H1 (cell line): ENCODE data around the gene TERC. TPM values are rescaled to one million over a fixed set of nuclear protein-coding genes. Genes with fewer than 3 reads are reported as not detected.

Source experiments
- CTCF ChIA-PET: fragments of 300-600 bp; sonication (Branson Sonifier 250); formaldehyde crosslinking; loops from one replicate; lab custom pipeline; 2021; ENCODE audit not compliant: partially characterized antibody; lab: Charles Lee
- POLR2A ChIA-PET: fragments of 300-600 bp; sonication (Branson Sonifier 250); formaldehyde crosslinking; loops from one replicate; lab custom pipeline; 2021; ENCODE audit warnings: inconsistent platforms; ENCODE audit not compliant: partially characterized antibody; lab: Charles Lee
- DNase-seq, 2 experiments: peaks; one replicate each; pipeline versions ENCODE4 v3.0.0 to v3.0.0-alpha.2; 2010 to 2022; ENCODE audit warnings: low spot score in 2 of 2, low read depth in 1 of 2, mixed read lengths in 1 of 2
- FAIRE-seq: peaks from 2 replicates; lab custom pipeline; 2011; peaks lifted over from hg19 to GRCh38; lab: Jason Lieb, UNC
- H2AFZ ChIP-seq: 2 replicates; pipeline ENCODE4 v1.8.1; 2012; ENCODE audit warnings: low read length, inconsistent platforms
- H2AK5ac ChIP-seq: 2 replicates; pipeline ENCODE4 v1.6.1; 2013; ENCODE audit warnings: low read depth, low read length
- H2BK120ac ChIP-seq: replicated peaks from 2 replicates; pipeline ENCODE3; 2013; ENCODE audit warnings: low read depth, low read length, inconsistent platforms
- H2BK12ac ChIP-seq: 2 replicates; pipeline ENCODE4 v1.6.1; 2013; ENCODE audit warnings: low read depth, low read length
- H2BK15ac ChIP-seq: 2 replicates; pipeline ENCODE4 v1.6.1; 2013; ENCODE audit warnings: low read length
- H2BK20ac ChIP-seq: 2 replicates; pipeline ENCODE4 v1.6.1; 2013; ENCODE audit warnings: low read length
- H2BK5ac ChIP-seq: 2 replicates; pipeline ENCODE4 v1.6.1; 2013; ENCODE audit warnings: low read depth, low read length
- H3K14ac ChIP-seq: 2 replicates; pipeline ENCODE4 v1.6.1; 2013; ENCODE audit warnings: inconsistent platforms; ENCODE audit not compliant: insufficient read length
- H3K18ac ChIP-seq: 2 replicates; pipeline ENCODE4 v1.6.1; 2013; ENCODE audit warnings: low read length; ENCODE audit errors: extremely low read depth
- H3K23ac ChIP-seq: 2 replicates; pipeline ENCODE4 v1.6.1; 2013; ENCODE audit warnings: inconsistent platforms; ENCODE audit not compliant: insufficient read length
- H3K23me2 ChIP-seq: 2 replicates; pipeline ENCODE4 v1.6.1; 2013; ENCODE audit warnings: low read depth, low read length
- H3K27ac ChIP-seq: 2 replicates; pipeline ENCODE4 v1.6.1; 2011; ENCODE audit warnings: low read depth, low read length, inconsistent platforms
- H3K27me3 ChIP-seq, 4 experiments: replicated peaks in 1 of 4; 1 replicate in 1 of 4; 2 replicates in 3 of 4; pipeline versions ENCODE4 v1.6.1 to v1.8.1; 2011 to 2013; ENCODE audit warnings: low read length in 3 of 4, mild to moderate bottlenecking in 3 of 4, inconsistent platforms in 2 of 4, mixed read lengths in 2 of 4, moderate library complexity in 1 of 4; ENCODE audit not compliant: control insufficient read depth in 3 of 4, insufficient read depth in 3 of 4; ENCODE audit errors: extremely low read depth in 1 of 4
- H3K36me3 ChIP-seq, 4 experiments: 2 replicates each; pipeline versions ENCODE4 v1.6.1 to v1.8.1; 2011 to 2013; ENCODE audit warnings: mild to moderate bottlenecking in 4 of 4, low read length in 3 of 4, moderate library complexity in 2 of 4, control low read depth in 1 of 4, inconsistent platforms in 1 of 4; ENCODE audit not compliant: insufficient read depth in 4 of 4, control insufficient read depth in 2 of 4
- H3K4ac ChIP-seq: replicated peaks from 2 replicates; pipeline ENCODE3; 2013; ENCODE audit warnings: low read length, low read depth, mixed read lengths, inconsistent platforms; ENCODE audit not compliant: insufficient read length
- H3K4me1 ChIP-seq, 4 experiments: replicated peaks in 1 of 4; 1 replicate in 1 of 4; 2 replicates in 3 of 4; pipeline versions ENCODE4 v1.6.1 to v1.8.1; 2011 to 2013; ENCODE audit warnings: low read length in 3 of 4, inconsistent platforms in 2 of 4, mixed read lengths in 1 of 4; ENCODE audit not compliant: insufficient read depth in 4 of 4, control insufficient read depth in 3 of 4
- H3K4me2 ChIP-seq, 2 experiments: 2 replicates each; pipeline versions ENCODE4 v1.6.1 to v1.8.1; 2011 to 2013; ENCODE audit warnings: low read depth in 2 of 2, low read length in 2 of 2, control low read depth in 1 of 2, inconsistent platforms in 1 of 2, mild to moderate bottlenecking in 1 of 2; ENCODE audit not compliant: insufficient read depth in 1 of 2
- H3K4me3 ChIP-seq, 4 experiments: fragments of 200-600, 300-600 bp in 1 of 4; sonication (generic), shearing (Covaris generic), sonication (Bioruptor Twin) in 1 of 4; 2 replicates each; pipeline versions ENCODE4 v1.5.1 to v1.8.1; 2011 to 2016; ENCODE audit warnings: low read length in 4 of 4, low read depth in 3 of 4, control low read depth in 2 of 4, inconsistent platforms in 2 of 4, mild to moderate bottlenecking in 2 of 4, mixed read lengths in 1 of 4, moderate library complexity in 1 of 4; ENCODE audit not compliant: insufficient read depth in 2 of 4; ENCODE audit errors: extremely low read depth in 1 of 4
- H3K56ac ChIP-seq: replicated peaks from 2 replicates; pipeline ENCODE3; 2013; ENCODE audit warnings: low read depth, mild to moderate bottlenecking, mixed read lengths, low read length, inconsistent platforms; ENCODE audit not compliant: insufficient read length
- H3K79me1 ChIP-seq: 2 replicates; pipeline ENCODE4 v1.6.1; 2013; ENCODE audit warnings: low read depth, low read length, control low read depth
- H3K79me2 ChIP-seq, 2 experiments: 2 replicates each; pipeline versions ENCODE4 v1.6.1 to v1.8.1; 2012 to 2013; ENCODE audit warnings: low read length in 2 of 2, mild to moderate bottlenecking in 2 of 2, inconsistent platforms in 1 of 2; ENCODE audit not compliant: insufficient read depth in 2 of 2, control insufficient read depth in 1 of 2
- H3K9ac ChIP-seq, 4 experiments: replicated peaks in 1 of 4; 1 replicate in 1 of 4; 2 replicates in 3 of 4; pipeline versions ENCODE4 v1.6.1 to v1.8.1; 2011 to 2013; ENCODE audit warnings: low read depth in 3 of 4, low read length in 3 of 4, control low read depth in 2 of 4, mild to moderate bottlenecking in 2 of 4, moderate library complexity in 2 of 4, inconsistent platforms in 1 of 4; ENCODE audit errors: extremely low read depth in 1 of 4
- H3K9me3 ChIP-seq, 2 experiments: 2 replicates each; pipeline versions ENCODE4 v1.6.1 to v1.8.1; 2012 to 2013; ENCODE audit warnings: mild to moderate bottlenecking in 2 of 2, moderate library complexity in 2 of 2, control low read depth in 1 of 2, inconsistent platforms in 1 of 2, low read depth in 1 of 2, low read length in 1 of 2, mixed read lengths in 1 of 2; ENCODE audit not compliant: insufficient read depth in 2 of 2
- H4K20me1 ChIP-seq, 2 experiments: replicated peaks in 1 of 2; 2 replicates each; pipeline versions ENCODE3 to v1.8.1; 2011 to 2013; ENCODE audit warnings: inconsistent platforms in 2 of 2, low read length in 2 of 2, mild to moderate bottlenecking in 1 of 2; ENCODE audit not compliant: insufficient read depth in 2 of 2, control insufficient read depth in 1 of 2
- H4K5ac ChIP-seq: 2 replicates; pipeline ENCODE4 v1.6.1; 2013; ENCODE audit warnings: low read length, low read depth, mixed read lengths, inconsistent platforms; ENCODE audit not compliant: insufficient read length
- H4K8ac ChIP-seq: 2 replicates; pipeline ENCODE4 v1.8.0; 2013; ENCODE audit warnings: mild to moderate bottlenecking, moderate library complexity, low read length, inconsistent platforms; ENCODE audit not compliant: insufficient read depth; ENCODE audit errors: extremely low read depth
- H4K91ac ChIP-seq: replicated peaks from 2 replicates; pipeline ENCODE3; 2013; ENCODE audit warnings: low read length, mixed read lengths, inconsistent platforms; ENCODE audit not compliant: insufficient read length
- RBBP5 ChIP-seq: IDR thresholded peaks from 2 replicates; pipeline ENCODE4 v1.7.1; 2012; ENCODE audit warnings: low read depth, mild to moderate bottlenecking, inconsistent platforms, low read length, moderate library complexity, borderline replicate concordance
- WGBS, 2 experiments: shearing (Covaris generic) in 1 of 2; methylation state at CpG; one replicate each; pipeline versions ENCODE4 v1.1.6 to v1.1.7; 2013 to 2015; ENCODE audit warnings: low lambda C conversion rate in 2 of 2, mixed read lengths in 2 of 2, inconsistent platforms in 1 of 2, low coverage in 1 of 2, missing lambda C conversion rate in 1 of 2; ENCODE audit not compliant: insufficient replicate concordance in 2 of 2, insufficient coverage in 1 of 2, insufficient read length in 1 of 2; ENCODE audit errors: extremely low coverage in 1 of 2, missing lambda C conversion rate in 1 of 2; 5-methylcytosine and 5-hydroxymethylcytosine counted together
- polyA plus RNA-seq, 7 experiments: library from polyadenylated mRNA; depleted of rRNA in 3 of 7; stranded (reverse) in 5 of 7; unstranded in 2 of 7; fragments of >200 nt in 5 of 7; fragments of 200-250 nt in 2 of 7; gene quantifications; 1 replicate in 5 of 7; 2 replicates in 1 of 7; 4 replicates in 1 of 7; pipeline versions ENCODE4 v1.2.1 to v1.2.3, GENCODE V29; 2011 to 2013; ENCODE audit warnings: missing spikeins in 2 of 7, mixed read lengths in 2 of 7
- total RNA-seq: library from RNA; stranded (reverse); fragmentation: NEBNext Ultra II Directional; extraction: Animal tissue kit (Norgen Biotek cat#: 25700); gene quantifications from 2 replicates; pipeline ENCODE4 v1.2.1, GENCODE V29; 2021

TERC gene
- total and polyA plus RNA-seq, 2 of the 8 experiments (the other 6 are each of a cell fraction or from before 2014, with no cell fraction given) = 2.3 to 17.0 TPM

DNA sequence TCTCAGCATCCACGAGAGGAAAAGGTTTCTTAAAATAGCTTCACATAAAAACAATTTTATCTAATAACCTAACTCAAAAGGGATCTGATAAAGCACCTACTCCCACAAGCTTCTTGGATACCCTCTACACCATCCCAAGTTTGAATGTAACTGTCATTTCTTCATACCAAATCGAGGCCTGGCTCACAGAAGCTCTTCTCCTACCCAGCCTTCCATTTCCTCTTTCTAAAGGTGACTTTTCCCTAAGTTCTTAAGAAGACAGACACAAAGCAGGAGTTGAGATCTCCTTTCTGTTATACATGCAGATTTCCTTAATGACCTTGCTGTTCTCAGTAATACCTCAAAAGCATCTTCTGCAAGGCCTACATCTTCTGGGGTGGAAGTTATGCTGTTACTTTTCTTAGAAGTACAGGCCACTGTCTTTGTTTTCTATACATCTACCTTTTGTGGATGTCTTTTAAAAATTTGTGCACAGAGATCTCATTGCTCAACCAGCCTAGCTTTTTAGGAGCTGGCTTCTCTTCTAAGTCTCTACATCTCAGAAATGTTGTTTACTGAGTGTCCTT, 44.5 kb upstream of the TERC start:
- peaks cover 0 to 7% (median 4%) of the 10 kb centered on the region in 4 experiments; a peak in 6 of 7 replicates for H3K27me3 ChIP-seq
- H3K23ac ChIP-seq = no peak overlapping the region
- no peak overlapping the region for H2BK20ac ChIP-seq
- H2BK5ac ChIP-seq = no peak overlapping the region
- H3K36me3 ChIP-seq = no peaks in the 10 kb centered on the region; a peak in 2 of 8 replicates
- H3K9ac ChIP-seq = no peak overlapping the region
- peaks cover 7 to 20% (median 10%) of the 10 kb centered on the region in 4 experiments; a peak in 6 of 7 replicates for H3K4me1 ChIP-seq
- no peaks in the 10 kb centered on the region for H3K79me2 ChIP-seq
- no peak overlapping the region for H3K14ac ChIP-seq
- no peak overlapping the region for H4K5ac ChIP-seq
- FAIRE-seq (no peak), DNase-seq (no peak)
- no peak overlapping the region for H3K4me2 ChIP-seq
- H4K20me1 ChIP-seq = no peaks in the 10 kb centered on the region
- H2AK5ac ChIP-seq = no peak overlapping the region
- ChIA-PET CTCF (interaction anchor here (0.5 to 1.4 kb wide), 4 partner anchors 33 to 359 kb away, joined by 3 to 4 read pairs (median 4); no protein-coding TSS in a partner anchor), POLR2A (interaction anchor here (1.5 to 3.8 kb wide), 2 partner anchors 19 to 36 kb away, joined by 5 to 20 read pairs; partner anchors contain the start of gene MYNN)
- H2BK15ac ChIP-seq = no peak overlapping the region
- H3K4ac ChIP-seq = no peak overlapping the region
- H3K23me2 ChIP-seq = peaks cover 4% of the 10 kb centered on the region; the same call in 1 of the 2 replicates
- H3K27ac ChIP-seq = no peak overlapping the region
- H3K9me3 ChIP-seq = no peaks in the 10 kb centered on the region
- no peak overlapping the region for H4K91ac ChIP-seq
- no peak overlapping the region for H3K56ac ChIP-seq
- no peak overlapping the region for H3K4me3 ChIP-seq
- H3K18ac ChIP-seq = no peak overlapping the region
- H2BK120ac ChIP-seq = no peak overlapping the region
- H4K8ac ChIP-seq = no peak overlapping the region
- H2AFZ ChIP-seq = no peak overlapping the region
- H3K79me1 ChIP-seq = no peaks in the 10 kb centered on the region
- 95% methylated on average over 2 of the region's 2 CpGs; no CpG with 5 or more reads in 1 of the 2 experiments for WGBS, 2 experiments
- H2BK12ac ChIP-seq = no peak overlapping the region
- no peak for TF ChIP-seq RBBP5
